ENCODE data around the gene PROSER3. TPM values are rescaled to one million over a fixed set of nuclear protein-coding genes. Genes with fewer than 3 reads are reported as not detected.

The PROSER3 gene
- total RNA-seq, 1 donor from 2014 or later, result 14.8 TPM

- DNase-seq (ENCODE audit: extremely low read depth, low read depth, low spot score), result no peak
These were observed 58.9 kb downstream of the PROSER3 start for GRCh38 chr19:35816846-35817245.

- no peak for DNase-seq (ENCODE audit: extremely low read depth, low read depth, low spot score)
These were observed 60.5 kb downstream of the PROSER3 start for GRCh38 chr19:35818445-35818844.

Other genes with a start within 250 kb of the PROSER3 start
- 17.4 TPM in 1 of 2 replicates, not detected in the other for gene DMKN, start 244.5 kb upstream of the PROSER3 start, total RNA-seq
- gene SBSN, start 229.9 kb upstream of the PROSER3 start, total RNA-seq, result not detected in 2 replicates
- not detected in 2 replicates for gene GAPDHS, start 224.7 kb upstream of the PROSER3 start, total RNA-seq
- 77.8 and 79.9 TPM in 2 replicates for gene TMEM147, start 212.6 kb upstream of the PROSER3 start, total RNA-seq
- not detected in 2 replicates for gene ATP4A, start 194.5 kb upstream of the PROSER3 start, total RNA-seq
- gene PMIS2, start 172.0 kb upstream of the PROSER3 start, total RNA-seq, result not detected in 2 replicates
- gene HAUS5, start 145.4 kb upstream of the PROSER3 start, total RNA-seq, result 5.8 and 9.1 TPM in 2 replicates
- 98.4 and 110 TPM in 2 replicates for gene RBM42, start 129.1 kb upstream of the PROSER3 start, total RNA-seq
- gene ETV2, start 116.4 kb upstream of the PROSER3 start, total RNA-seq, result 0.70 and 2.3 TPM in 2 replicates
- gene COX6B1, start 109.9 kb upstream of the PROSER3 start, total RNA-seq, result 418 and 559 TPM in 2 replicates
- gene UPK1A, start 91.7 kb upstream of the PROSER3 start, total RNA-seq, result not detected in 2 replicates
- not detected in 2 replicates for gene ZBTB32, start 53.6 kb upstream of the PROSER3 start, total RNA-seq
- 13.0 and 34.4 TPM in 2 replicates for gene KMT2B, start 40.2 kb upstream of the PROSER3 start, total RNA-seq
- 3.2 and 4.3 TPM in 2 replicates for gene IGFLR1, start 15.7 kb upstream of the PROSER3 start, total RNA-seq
- 5.6 and 8.7 TPM in 2 replicates for gene U2AF1L4, start 12.8 kb upstream of the PROSER3 start, total RNA-seq
- gene PSENEN, start 12.5 kb upstream of the PROSER3 start, total RNA-seq, result 50.2 and 75.0 TPM in 2 replicates
- 9.7 and 18.7 TPM in 2 replicates for gene LIN37, start 9.6 kb upstream of the PROSER3 start, total RNA-seq
- 1.8 and 3.2 TPM in 2 replicates for gene HSPB6, start 1.1 kb upstream of the PROSER3 start, total RNA-seq
- gene ARHGAP33, start 17.4 kb downstream of the PROSER3 start, total RNA-seq, result 0.53 and 5.0 TPM in 2 replicates
- gene PRODH2, start 54.7 kb downstream of the PROSER3 start, total RNA-seq, result not detected in 2 replicates
- gene NPHS1, start 94.3 kb downstream of the PROSER3 start, total RNA-seq, result not detected in 2 replicates
- not detected in 2 replicates for gene KIRREL2, start 98.7 kb downstream of the PROSER3 start, total RNA-seq
- gene APLP1, start 110.4 kb downstream of the PROSER3 start, total RNA-seq, result 7.3 and 14.9 TPM in 2 replicates
- gene NFKBID, start 142.4 kb downstream of the PROSER3 start, total RNA-seq, result 2.7 and 3.6 TPM in 2 replicates
- not detected in 2 replicates for gene HCST, start 144.4 kb downstream of the PROSER3 start, total RNA-seq
- not detected in 2 replicates for gene TYROBP, start 150.1 kb downstream of the PROSER3 start, total RNA-seq
- 13.3 and 24.3 TPM in 2 replicates for gene LRFN3, start 178.2 kb downstream of the PROSER3 start, total RNA-seq
- 19.8 and 29.1 TPM in 2 replicates for gene SDHAF1, start 237.0 kb downstream of the PROSER3 start, total RNA-seq

Measured in glomerular endothelial cell (primary cell).